HEK293 (cell line): ENCODE measurements around the gene KANSL1L.

ENCODE experiments used
- CTCF ChIP-seq: fragments of 450-650 bp; formaldehyde crosslinking; IDR thresholded peaks from 2 replicates; pipeline ENCODE4 v1.5.1; 2016; ENCODE audit warnings: missing biosample characterization, missing genetic modification characterization
- HOXC10 ChIP-seq: sonication (generic); formaldehyde crosslinking; IDR thresholded peaks from 2 replicates; pipeline ENCODE4 v1.8.1; 2023; ENCODE audit warnings: mild to moderate bottlenecking, missing genetic modification reagents
- REPIN1 ChIP-seq: fragments of 450-650 bp; formaldehyde crosslinking; IDR thresholded peaks from 2 replicates; pipeline ENCODE4 v1.5.1; 2017; ENCODE audit warnings: missing biosample characterization, missing genetic modification characterization, low read depth
- ZBTB44 ChIP-seq: fragments of 450-650 bp; IDR thresholded peaks from 2 replicates; pipeline ENCODE4 v1.5.1; 2018; ENCODE audit warnings: missing biosample characterization, mild to moderate bottlenecking, missing genetic modification characterization
- ZFP41 ChIP-seq: fragments of 450-650 bp; formaldehyde crosslinking; IDR thresholded peaks from 2 replicates; pipeline ENCODE4 v1.5.1; 2016; ENCODE audit warnings: missing biosample characterization, missing genetic modification characterization, borderline replicate concordance
- ZNF426 ChIP-seq: fragments of 450-650 bp; formaldehyde crosslinking; IDR thresholded peaks from 2 replicates; pipeline ENCODE4 v1.5.1; 2017; ENCODE audit warnings: missing biosample characterization, missing genetic modification characterization, mild to moderate bottlenecking, inconsistent platforms, moderate library complexity
- ZNF571 ChIP-seq: fragments of 450-650 bp; formaldehyde crosslinking; IDR thresholded peaks from 2 replicates; pipeline ENCODE4 v1.5.0; 2017; ENCODE audit warnings: missing biosample characterization, missing genetic modification characterization
- ZNF580 ChIP-seq: fragments of 450-650 bp; formaldehyde crosslinking; IDR thresholded peaks from 2 replicates; pipeline ENCODE4 v1.5.1; 2016; ENCODE audit warnings: missing biosample characterization, missing genetic modification characterization
- ZNF768 ChIP-seq: fragments of 450-650 bp; formaldehyde crosslinking; IDR thresholded peaks from 2 replicates; pipeline ENCODE4 v1.5.1; 2018; ENCODE audit warnings: missing biosample characterization, mild to moderate bottlenecking, missing genetic modification characterization

- TF ChIP-seq ZNF571 (tag by site-specific recombination), result no peak
- TF ChIP-seq HOXC10 (CRISPR knock-in tag), result no peak
- TF ChIP-seq ZFP41 (tag by site-specific recombination), result no peak
- TF ChIP-seq CTCF, result no peak
- TF ChIP-seq ZNF426 (tag by site-specific recombination), result no peak
- TF ChIP-seq ZNF768 (tag by site-specific recombination), result no peak
- TF ChIP-seq ZNF580 (tag by site-specific recombination), result no peak
- no peak for TF ChIP-seq REPIN1 (tag by site-specific recombination)
- TF ChIP-seq ZBTB44 (tag by site-specific recombination), result no peak
Observed at GRCh38 chr2:209990838-209991237, 180.4 kb downstream of the KANSL1L start.
